ENCODE measurements around the gene CMTM7. TPM values are rescaled to one million over a fixed set of nuclear protein-coding genes. Genes with fewer than 3 reads are reported as not detected.

Gene CMTM7
- total RNA-seq, 1 experiment from 2014 or later: 62.6 TPM

DNA sequence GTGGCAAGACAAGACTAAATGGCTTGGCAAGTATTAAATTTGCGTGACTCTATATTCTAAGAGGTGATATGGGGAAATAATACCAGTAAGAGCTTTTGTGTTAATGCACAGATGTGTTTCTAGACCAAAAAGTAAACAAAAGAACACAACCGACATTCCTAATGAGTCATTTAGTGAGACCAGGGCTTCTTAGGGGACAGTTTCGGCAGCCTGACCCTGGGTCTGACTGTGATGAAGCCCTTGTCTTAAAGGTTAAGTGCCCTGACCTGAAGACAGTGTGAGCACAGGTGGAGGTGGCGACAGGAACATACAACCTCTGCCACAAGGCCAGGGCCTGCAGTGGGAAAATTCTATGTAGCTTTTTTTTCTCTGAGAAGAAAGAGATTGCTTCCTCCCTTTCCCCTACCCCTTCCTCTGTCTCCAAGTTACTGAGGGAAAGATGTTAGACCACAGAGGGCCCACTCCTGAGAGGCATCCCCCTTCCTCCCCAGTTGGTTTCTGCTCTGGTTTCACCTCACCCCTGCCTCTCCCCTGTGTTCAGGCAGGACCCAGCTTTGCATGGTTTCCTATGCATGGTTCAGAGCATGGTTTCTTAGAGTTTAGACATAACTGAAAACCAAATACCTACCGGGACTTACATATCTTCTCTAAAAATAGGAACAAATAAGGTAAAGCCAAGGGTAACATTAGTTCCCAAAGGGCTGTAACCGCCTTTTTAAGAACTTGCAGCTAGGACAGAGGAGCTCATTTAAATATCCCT is 24.8 kb upstream of the CMTM7 start:
- peak overlapping the region; percentile 32; the same call in 1 of the 2 replicates for H3K9ac ChIP-seq (ENCODE audit: low read length)
- TF ChIP-seq POLR2AphosphoS5 (IDR thresholded peaks at IDR 0.05; ENCODE audit: low read depth, low read length): no peak
- TF ChIP-seq JUND (IDR thresholded peaks at IDR 0.05): peak; percentile 20; the same call in 1 of the 2 replicates
- no peak for TF ChIP-seq POLR2A (IDR thresholded peaks at IDR 0.05; ENCODE audit: borderline replicate concordance, extremely low read depth, insufficient read depth, insufficient read length)
- TF ChIP-seq FOSL1 (IDR thresholded peaks at IDR 0.05; ENCODE audit: low read depth): peak; percentile 37; the same call in 1 of the 2 replicates
- ATAC-seq (peak; percentile 83), DNase-seq (ENCODE audit: low read depth, low spot score) (peak; percentile 21)
- ChIA-PET CTCF (interaction anchor here (1.1 kb wide), 1 partner anchor 8 kb away, joined by 3 read pairs; no protein-coding TSS in a partner anchor), POLR2A (no interaction called here), RAD21 (ENCODE audit: low non-redundant PET in 1 of 2, low total read pairs in 2 of 2, uncharacterized antibody in 2 of 2, unreplicated experiment in 2 of 2) (interaction anchor here in 1 of 2 experiments (0.7 kb wide), 1 partner anchor 298 kb away, joined by 3 read pairs; no protein-coding TSS in a partner anchor)
- H3K4me2 ChIP-seq (ENCODE audit: low read length): peak overlapping the region; percentile 63
- no TSS peak for BruUV-seq (replicated peaks)
- intact Hi-C loops (cut with micrococcal nuclease): no loop called here
- H4K20me1 ChIP-seq (ENCODE audit: insufficient read depth): no peaks in the 10 kb centered on the region
- no peaks in the 10 kb centered on the region for H3K27me3 ChIP-seq (ENCODE audit: insufficient read depth, low read length)
- H3K9me3 ChIP-seq (ENCODE audit: control insufficient read depth in 1 of 2, insufficient read depth in 1 of 2, low read depth in 1 of 2, low read length in 2 of 2): no peaks in the 10 kb centered on the region
- no peaks in the 10 kb centered on the region for H3K9me2 ChIP-seq (ENCODE audit: insufficient read depth)
- no peaks in the 10 kb centered on the region for H3K79me2 ChIP-seq (ENCODE audit: insufficient read depth, low read length)
- no peaks in the 10 kb centered on the region for H3K36me3 ChIP-seq (ENCODE audit: control insufficient read depth in 1 of 2, insufficient read depth in 2 of 2, low read length in 2 of 2)
- H3K4me3 ChIP-seq (replicated peaks in 1 of 2; ENCODE audit: low read depth in 1 of 2, low read length in 2 of 2): no peak overlapping the region
- no peak overlapping the region for H3K27ac ChIP-seq (ENCODE audit: low read depth, low read length)
- peaks cover 12 to 17% of the 10 kb centered on the region in 2 experiments for H3K4me1 ChIP-seq (ENCODE audit: control insufficient read depth in 1 of 2, insufficient read depth in 2 of 2, low read length in 2 of 2)
- no peak overlapping the region for H2AFZ ChIP-seq (ENCODE audit: low read depth, low read length, poor library complexity, severe bottlenecking)

GRCh38 chr3:32367442-32367841 is 24.2 kb upstream of the CMTM7 start:
- H3K4me3 ChIP-seq (replicated peaks in 1 of 2; ENCODE audit: low read depth in 1 of 2, low read length in 2 of 2): no peak overlapping the region
- ChIA-PET POLR2A (no interaction called here), CTCF (interaction anchor here (1.1 kb wide), 1 partner anchor 7 kb away, joined by 3 read pairs; no protein-coding TSS in a partner anchor), RAD21 (ENCODE audit: low non-redundant PET in 1 of 2, low total read pairs in 2 of 2, uncharacterized antibody in 2 of 2, unreplicated experiment in 2 of 2) (interaction anchor here in 1 of 2 experiments (0.7 kb wide), 1 partner anchor 298 kb away, joined by 3 read pairs; no protein-coding TSS in a partner anchor)
- no peak overlapping the region for H3K9ac ChIP-seq (ENCODE audit: low read length)
- BruUV-seq (replicated peaks): no TSS peak
- no peak for ATAC-seq
- no peaks in the 10 kb centered on the region for H3K79me2 ChIP-seq (ENCODE audit: insufficient read depth, low read length)
- H3K27ac ChIP-seq (ENCODE audit: low read depth, low read length): no peak overlapping the region
- no peaks in the 10 kb centered on the region for H3K9me3 ChIP-seq (ENCODE audit: control insufficient read depth in 1 of 2, insufficient read depth in 1 of 2, low read depth in 1 of 2, low read length in 2 of 2)
- no peak overlapping the region for H2AFZ ChIP-seq (ENCODE audit: low read depth, low read length, poor library complexity, severe bottlenecking)
- DNase-seq (ENCODE audit: low read depth, low spot score): no peak
- intact Hi-C loops (cut with micrococcal nuclease): no loop called here
- no peaks in the 10 kb centered on the region for H3K36me3 ChIP-seq (ENCODE audit: control insufficient read depth in 1 of 2, insufficient read depth in 2 of 2, low read length in 2 of 2)
- H3K4me1 ChIP-seq (ENCODE audit: control insufficient read depth in 1 of 2, insufficient read depth in 2 of 2, low read length in 2 of 2): peaks cover 12 to 17% of the 10 kb centered on the region in 2 experiments
- no peaks in the 10 kb centered on the region for H4K20me1 ChIP-seq (ENCODE audit: insufficient read depth)
- H3K27me3 ChIP-seq (ENCODE audit: insufficient read depth, low read length): no peaks in the 10 kb centered on the region
- H3K9me2 ChIP-seq (ENCODE audit: insufficient read depth): no peaks in the 10 kb centered on the region
- peak overlapping the region; percentile 63; the same call in 1 of the 2 replicates for H3K4me2 ChIP-seq (ENCODE audit: low read length)
- TF ChIP-seq EZH2phosphoT487 (IDR thresholded peaks at IDR 0.05; ENCODE audit: borderline replicate concordance) (no peak), FOSL1 (IDR thresholded peaks at IDR 0.05; ENCODE audit: low read depth) (no peak), ZFX (IDR thresholded peaks at IDR 0.05) (no peak), ELF1 (IDR thresholded peaks at IDR 0.05; ENCODE audit: borderline replicate concordance, low read depth) (no peak), ZNF274 (IDR thresholded peaks at IDR 0.05; ENCODE audit: low read depth, low read length) (no peak), MAX (IDR thresholded peaks at IDR 0.05) (no peak), SIN3A (IDR thresholded peaks at IDR 0.05; ENCODE audit: low read depth) (no peak), SRF (IDR thresholded peaks at IDR 0.05; ENCODE audit: low read depth) (no peak), ATF3 (IDR thresholded peaks at IDR 0.05) (no peak)
- TF ChIP-seq, protein P1, sequence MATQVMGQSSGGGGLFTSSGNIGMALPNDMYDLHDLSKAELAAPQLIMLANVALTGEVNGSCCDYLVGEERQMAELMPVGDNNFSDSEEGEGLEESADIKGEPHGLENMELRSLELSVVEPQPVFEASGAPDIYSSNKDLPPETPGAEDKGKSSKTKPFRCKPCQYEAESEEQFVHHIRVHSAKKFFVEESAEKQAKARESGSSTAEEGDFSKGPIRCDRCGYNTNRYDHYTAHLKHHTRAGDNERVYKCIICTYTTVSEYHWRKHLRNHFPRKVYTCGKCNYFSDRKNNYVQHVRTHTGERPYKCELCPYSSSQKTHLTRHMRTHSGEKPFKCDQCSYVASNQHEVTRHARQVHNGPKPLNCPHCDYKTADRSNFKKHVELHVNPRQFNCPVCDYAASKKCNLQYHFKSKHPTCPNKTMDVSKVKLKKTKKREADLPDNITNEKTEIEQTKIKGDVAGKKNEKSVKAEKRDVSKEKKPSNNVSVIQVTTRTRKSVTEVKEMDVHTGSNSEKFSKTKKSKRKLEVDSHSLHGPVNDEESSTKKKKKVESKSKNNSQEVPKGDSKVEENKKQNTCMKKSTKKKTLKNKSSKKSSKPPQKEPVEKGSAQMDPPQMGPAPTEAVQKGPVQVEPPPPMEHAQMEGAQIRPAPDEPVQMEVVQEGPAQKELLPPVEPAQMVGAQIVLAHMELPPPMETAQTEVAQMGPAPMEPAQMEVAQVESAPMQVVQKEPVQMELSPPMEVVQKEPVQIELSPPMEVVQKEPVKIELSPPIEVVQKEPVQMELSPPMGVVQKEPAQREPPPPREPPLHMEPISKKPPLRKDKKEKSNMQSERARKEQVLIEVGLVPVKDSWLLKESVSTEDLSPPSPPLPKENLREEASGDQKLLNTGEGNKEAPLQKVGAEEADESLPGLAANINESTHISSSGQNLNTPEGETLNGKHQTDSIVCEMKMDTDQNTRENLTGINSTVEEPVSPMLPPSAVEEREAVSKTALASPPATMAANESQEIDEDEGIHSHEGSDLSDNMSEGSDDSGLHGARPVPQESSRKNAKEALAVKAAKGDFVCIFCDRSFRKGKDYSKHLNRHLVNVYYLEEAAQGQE (IDR thresholded peaks at IDR 0.05; ENCODE audit: low read depth): no peak
- TF ChIP-seq, protein P2, sequence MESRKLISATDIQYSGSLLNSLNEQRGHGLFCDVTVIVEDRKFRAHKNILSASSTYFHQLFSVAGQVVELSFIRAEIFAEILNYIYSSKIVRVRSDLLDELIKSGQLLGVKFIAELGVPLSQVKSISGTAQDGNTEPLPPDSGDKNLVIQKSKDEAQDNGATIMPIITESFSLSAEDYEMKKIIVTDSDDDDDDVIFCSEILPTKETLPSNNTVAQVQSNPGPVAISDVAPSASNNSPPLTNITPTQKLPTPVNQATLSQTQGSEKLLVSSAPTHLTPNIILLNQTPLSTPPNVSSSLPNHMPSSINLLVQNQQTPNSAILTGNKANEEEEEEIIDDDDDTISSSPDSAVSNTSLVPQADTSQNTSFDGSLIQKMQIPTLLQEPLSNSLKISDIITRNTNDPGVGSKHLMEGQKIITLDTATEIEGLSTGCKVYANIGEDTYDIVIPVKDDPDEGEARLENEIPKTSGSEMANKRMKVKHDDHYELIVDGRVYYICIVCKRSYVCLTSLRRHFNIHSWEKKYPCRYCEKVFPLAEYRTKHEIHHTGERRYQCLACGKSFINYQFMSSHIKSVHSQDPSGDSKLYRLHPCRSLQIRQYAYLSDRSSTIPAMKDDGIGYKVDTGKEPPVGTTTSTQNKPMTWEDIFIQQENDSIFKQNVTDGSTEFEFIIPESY (IDR thresholded peaks at IDR 0.05; ENCODE audit: extremely low read depth, insufficient replicate concordance, low read length): no peak

All from HCT116 (cell line).